Stimulated activated CD4-positive, alpha-beta T cell treated with anti-CD3 and anti-CD28 coated beads, Interleukin-12 subunit alpha, Interleukin-12 subunit beta, amount 100 ng/mL, for 48 hours (primary cell): ENCODE measurements around the gene TH.

Experiments
- DNase-seq, 3 donors: peaks; one replicate each; pipeline ENCODE4 v3.0.0-alpha.2; 2020; ENCODE audit warnings: low read depth in 2 of 3, low spot score in 1 of 3

TH gene

DNA sequence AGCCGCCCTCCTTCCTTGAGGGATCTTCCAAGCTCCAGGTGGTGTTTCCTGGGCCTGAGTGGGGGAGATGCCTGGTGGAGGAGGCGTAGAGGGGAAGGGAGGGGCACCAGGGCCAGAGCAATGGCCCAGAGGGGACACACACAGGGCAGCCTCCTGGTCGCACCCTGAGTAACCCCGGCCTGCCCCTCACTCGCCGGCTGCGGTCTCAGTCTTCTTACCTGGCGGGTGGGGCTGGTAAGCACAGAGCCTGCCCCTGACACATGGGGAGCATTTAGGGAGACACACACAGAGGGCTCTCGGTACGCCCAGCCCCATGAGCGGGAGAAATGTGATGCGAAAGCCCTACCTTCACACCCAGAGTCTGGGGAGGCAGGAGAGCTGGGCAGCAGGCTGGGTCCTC lies 56.3 kb downstream of the TH start:
- DNase-seq: no peak

DNA sequence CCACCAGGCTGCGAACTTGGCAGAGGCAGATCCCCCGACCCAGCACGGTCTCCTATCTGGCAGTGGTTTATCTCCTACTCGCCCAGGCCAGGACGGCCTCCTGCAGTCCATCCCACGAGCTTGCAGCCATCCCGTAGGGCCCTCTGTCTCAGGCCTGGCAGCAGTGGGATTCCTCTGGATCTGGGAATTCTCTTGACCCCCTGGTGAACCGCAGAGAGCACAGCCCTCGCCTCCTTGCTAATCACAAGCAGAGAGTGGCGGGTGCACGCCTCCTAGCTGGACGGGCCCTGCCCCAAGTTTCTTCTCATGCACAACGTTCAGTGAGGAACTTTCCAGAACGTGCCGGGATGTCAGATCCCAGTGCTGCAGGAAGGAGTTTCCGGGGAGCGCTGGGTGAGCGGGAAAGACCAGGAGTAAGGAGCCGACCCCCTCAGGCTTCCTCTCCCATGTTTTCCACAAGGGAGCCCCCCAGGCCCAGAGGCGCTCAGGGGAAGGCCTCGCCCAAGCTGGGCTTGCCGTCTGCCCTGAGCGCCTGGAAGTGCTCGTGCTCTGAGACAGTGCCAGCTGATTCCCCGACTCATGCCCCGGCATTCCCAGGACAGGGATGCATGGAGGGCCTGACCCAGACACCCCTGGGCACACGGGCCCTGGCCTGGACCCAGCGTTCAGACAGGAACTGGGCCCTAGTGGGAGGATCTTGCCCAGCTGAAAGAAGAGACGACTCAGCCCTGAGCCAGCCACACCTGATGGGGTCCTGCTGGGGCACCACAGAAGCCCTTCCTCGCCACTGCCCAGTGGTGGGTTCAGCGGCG lies 57.0 kb downstream of the TH start:
- DNase-seq: no peak
